Activated CD4-positive, alpha-beta T cell treated with anti-CD3 and anti-CD28 coated beads, Interleukin-2, amount 10 ng/mL, durations not matched to agents 24 days and 14 days (primary cell): Measurements from ENCODE around the gene DOCK8. TPM values are rescaled to one million over a fixed set of nuclear protein-coding genes. Genes with fewer than 3 reads are reported as not detected.
A peak's percentile ranks its signal among the peaks of the same experiment; 100 is the strongest.

Experiments used
- DNase-seq: peaks from one replicate; pipeline ENCODE4 v3.0.0; 2022
- H3K27ac Mint-ChIP-seq: one replicate; pipeline ENCODE4 v1.8.0; 2022; ENCODE audit warnings: mild to moderate bottlenecking, mixed read lengths
- H3K27me3 Mint-ChIP-seq: one replicate; pipeline ENCODE4 v1.8.0; 2022; ENCODE audit warnings: mixed read lengths
- H3K36me3 Mint-ChIP-seq: one replicate; pipeline ENCODE4 v1.8.0; 2022; ENCODE audit warnings: low read depth, mild to moderate bottlenecking, mixed read lengths
- H3K4me1 Mint-ChIP-seq: one replicate; pipeline ENCODE4 v1.8.0; 2021; ENCODE audit warnings: mixed read lengths
- H3K4me3 Mint-ChIP-seq: one replicate; pipeline ENCODE4 v1.8.0; 2022; ENCODE audit warnings: mild to moderate bottlenecking, moderate library complexity, mixed read lengths
- H3K9me3 Mint-ChIP-seq: one replicate; pipeline ENCODE4 v1.8.0; 2021; ENCODE audit warnings: mixed read lengths
- intact Hi-C: fragments of 100-400 bp; cut with micrococcal nuclease; formaldehyde crosslinking; loops from one replicate; pipeline ENCODE4 v1.15.1; 2023
- total RNA-seq: library from RNA; stranded (reverse); gene quantifications from 2 replicates; pipeline ENCODE4 v1.2.3, GENCODE V29; 2022

Gene DOCK8
- total RNA-seq, 1 donor from 2014 or later, result 121 TPM

GRCh38 chr9:426976-427375 is 212.3 kb downstream of the DOCK8 start:
- no peaks in the 10 kb centered on the region for H3K9me3 Mint-ChIP-seq
- no peak for DNase-seq
- no peaks in the 10 kb centered on the region for H3K4me1 Mint-ChIP-seq
- H3K4me3 Mint-ChIP-seq, result no peak overlapping the region
- intact Hi-C loops, result no loop called here
- no peak overlapping the region for H3K27ac Mint-ChIP-seq
- H3K36me3 Mint-ChIP-seq, result peaks cover 57% of the 10 kb centered on the region
- no peaks in the 10 kb centered on the region for H3K27me3 Mint-ChIP-seq

- intact Hi-C loops, result no loop called here
- Mint-ChIP-seq H3K9me3 (no peaks in the 10 kb centered on the region), H3K27ac (no peak overlapping the region), H3K36me3 (peaks cover 64% of the 10 kb centered on the region), H3K27me3 (no peaks in the 10 kb centered on the region), H3K4me1 (no peaks in the 10 kb centered on the region), H3K4me3 (no peak overlapping the region)
- DNase-seq, result no peak
These were observed 217.0 kb downstream of the DOCK8 start for GRCh38 chr9:431701-432100.

- intact Hi-C loops, result no loop called here
- Mint-ChIP-seq H3K27me3 (no peaks in the 10 kb centered on the region), H3K4me1 (no peaks in the 10 kb centered on the region), H3K27ac (no peak overlapping the region), H3K9me3 (no peaks in the 10 kb centered on the region), H3K36me3 (peaks cover 72% of the 10 kb centered on the region), H3K4me3 (no peak overlapping the region)
- no peak for DNase-seq
These were observed 221.8 kb downstream of the DOCK8 start for GRCh38 chr9:436482-436881.

GRCh38 chr9:437066-437465 is 222.4 kb downstream of the DOCK8 start:
- Mint-ChIP-seq H3K9me3 (no peaks in the 10 kb centered on the region), H3K4me1 (no peaks in the 10 kb centered on the region), H3K27me3 (no peaks in the 10 kb centered on the region), H3K27ac (no peak overlapping the region), H3K36me3 (peaks cover 70% of the 10 kb centered on the region), H3K4me3 (no peak overlapping the region)
- intact Hi-C loops, result no loop called here
- no peak for DNase-seq

GRCh38 chr9:437574-438001 is 222.9 kb downstream of the DOCK8 start:
- Mint-ChIP-seq H3K36me3 (peaks cover 71% of the 10 kb centered on the region), H3K4me1 (no peaks in the 10 kb centered on the region), H3K27ac (no peak overlapping the region), H3K9me3 (no peaks in the 10 kb centered on the region), H3K4me3 (no peak overlapping the region), H3K27me3 (no peaks in the 10 kb centered on the region)
- DNase-seq, result no peak
- intact Hi-C loops, result no loop called here

- no peaks in the 10 kb centered on the region for H3K4me1 Mint-ChIP-seq
- H3K4me3 Mint-ChIP-seq, result no peak overlapping the region
- peaks cover 70% of the 10 kb centered on the region for H3K36me3 Mint-ChIP-seq
- no peaks in the 10 kb centered on the region for H3K9me3 Mint-ChIP-seq
- intact Hi-C loops, result no loop called here
- no peak overlapping the region for H3K27ac Mint-ChIP-seq
- no peaks in the 10 kb centered on the region for H3K27me3 Mint-ChIP-seq
- DNase-seq, result no peak
These were observed 223.4 kb downstream of the DOCK8 start for GRCh38 chr9:438066-438465.

- Mint-ChIP-seq H3K27ac (no peak overlapping the region), H3K36me3 (peaks cover 73% of the 10 kb centered on the region), H3K27me3 (no peaks in the 10 kb centered on the region), H3K9me3 (no peaks in the 10 kb centered on the region), H3K4me3 (no peak overlapping the region), H3K4me1 (no peaks in the 10 kb centered on the region)
- DNase-seq, result no peak
- intact Hi-C loops, result no loop called here
These were observed 224.5 kb downstream of the DOCK8 start for GRCh38 chr9:438961-439768.

- H3K27me3 Mint-ChIP-seq, result no peaks in the 10 kb centered on the region
- DNase-seq, result no peak
- H3K4me3 Mint-ChIP-seq, result no peak overlapping the region
- peaks cover 10% of the 10 kb centered on the region for H3K4me1 Mint-ChIP-seq
- H3K9me3 Mint-ChIP-seq, result no peaks in the 10 kb centered on the region
- no peak overlapping the region for H3K27ac Mint-ChIP-seq
- intact Hi-C loops, result no loop called here
- peaks cover 75% of the 10 kb centered on the region for H3K36me3 Mint-ChIP-seq
These were observed 226.5 kb downstream of the DOCK8 start for GRCh38 chr9:441126-441525.

- peaks cover 72% of the 10 kb centered on the region for H3K36me3 Mint-ChIP-seq
- no peak overlapping the region for H3K4me3 Mint-ChIP-seq
- no peaks in the 10 kb centered on the region for H3K9me3 Mint-ChIP-seq
- DNase-seq, result no peak
- intact Hi-C loops, result no loop called here
- no peak overlapping the region for H3K27ac Mint-ChIP-seq
- H3K27me3 Mint-ChIP-seq, result no peaks in the 10 kb centered on the region
- H3K4me1 Mint-ChIP-seq, result peaks cover 31% of the 10 kb centered on the region
These were observed 229.9 kb downstream of the DOCK8 start for GRCh38 chr9:444528-444927.

- H3K27me3 Mint-ChIP-seq, result no peaks in the 10 kb centered on the region
- no peaks in the 10 kb centered on the region for H3K9me3 Mint-ChIP-seq
- H3K36me3 Mint-ChIP-seq, result peaks cover 76% of the 10 kb centered on the region
- intact Hi-C loops, result no loop called here
- no peak overlapping the region for H3K4me3 Mint-ChIP-seq
- H3K4me1 Mint-ChIP-seq, result peaks cover 31% of the 10 kb centered on the region
- peak overlapping the region; percentile 26 for H3K27ac Mint-ChIP-seq
- no peak for DNase-seq
These were observed 230.4 kb downstream of the DOCK8 start for GRCh38 chr9:445033-445432.

- Mint-ChIP-seq H3K36me3 (peaks cover 72% of the 10 kb centered on the region), H3K27ac (no peak overlapping the region), H3K4me3 (no peak overlapping the region), H3K4me1 (peaks cover 31% of the 10 kb centered on the region), H3K27me3 (no peaks in the 10 kb centered on the region), H3K9me3 (no peaks in the 10 kb centered on the region)
- DNase-seq, result no peak
- intact Hi-C loops, result no loop called here
These were observed 231.5 kb downstream of the DOCK8 start for GRCh38 chr9:446074-446699.

- peak overlapping the region; percentile 53 for H3K4me3 Mint-ChIP-seq
- peak overlapping the region; percentile 77 for H3K27ac Mint-ChIP-seq
- no peaks in the 10 kb centered on the region for H3K9me3 Mint-ChIP-seq
- H3K27me3 Mint-ChIP-seq, result no peaks in the 10 kb centered on the region
- peaks cover 70% of the 10 kb centered on the region for H3K36me3 Mint-ChIP-seq
- peak; percentile 92 for DNase-seq
- intact Hi-C loops, result loop anchor here (1.0 kb wide), 1 partner anchor 22 kb away; no protein-coding TSS in a partner anchor
- H3K4me1 Mint-ChIP-seq, result peaks cover 31% of the 10 kb centered on the region
These were observed 232.8 kb downstream of the DOCK8 start for GRCh38 chr9:447230-448025.

GRCh38 chr9:450057-450456 is 235.4 kb downstream of the DOCK8 start:
- Mint-ChIP-seq H3K27ac (no peak overlapping the region), H3K36me3 (peaks cover 66% of the 10 kb centered on the region), H3K27me3 (no peaks in the 10 kb centered on the region), H3K4me3 (no peak overlapping the region), H3K9me3 (no peaks in the 10 kb centered on the region), H3K4me1 (peaks cover 29% of the 10 kb centered on the region)
- intact Hi-C loops, result no loop called here
- DNase-seq, result no peak

- DNase-seq, result no peak
- H3K4me1 Mint-ChIP-seq, result peaks cover 25% of the 10 kb centered on the region
- no peak overlapping the region for H3K27ac Mint-ChIP-seq
- no peaks in the 10 kb centered on the region for H3K27me3 Mint-ChIP-seq
- no peaks in the 10 kb centered on the region for H3K9me3 Mint-ChIP-seq
- intact Hi-C loops, result no loop called here
- peaks cover 61% of the 10 kb centered on the region for H3K36me3 Mint-ChIP-seq
- no peak overlapping the region for H3K4me3 Mint-ChIP-seq
These were observed 235.9 kb downstream of the DOCK8 start for GRCh38 chr9:450561-450960.
